ENCODE results near the gene MEIS1. TPM values are rescaled to one million over a fixed set of nuclear protein-coding genes. Genes with fewer than 3 reads are reported as not detected.

MEIS1 gene
- total and polyA plus RNA-seq, 2 experiments from 2014 or later = 0.16 to 0.28 TPM

- Mint-ChIP-seq H3K4me1 (peaks cover 35% of the 10 kb centered on the region), H3K27me3 (ENCODE audit: insufficient read depth, low read depth, poor library complexity) (peaks cover 69% of the 10 kb centered on the region), H3K27ac (no peak overlapping the region), H3K4me3 (peak overlapping the region; percentile 83), H3K36me3 (ENCODE audit: low read depth) (no peaks in the 10 kb centered on the region), H3K9me3 (no peaks in the 10 kb centered on the region)
- H3K79me2 ChIP-seq (replicated peaks; ENCODE audit: insufficient read depth) = no peaks in the 10 kb centered on the region
- DNase-seq (ENCODE audit: low spot score) (peak; percentile 55), ATAC-seq (peak; percentile 71)
- peak overlapping the region; percentile 90 for H3K4me2 ChIP-seq
- no peaks in the 10 kb centered on the region for H3K9me2 ChIP-seq (ENCODE audit: insufficient read depth)
- peaks cover 100% of the 10 kb centered on the region for H3K27me3 ChIP-seq (ENCODE audit: insufficient read depth)
- H4K20me1 ChIP-seq (replicated peaks; ENCODE audit: insufficient read depth) = peaks cover 3% of the 10 kb centered on the region; the same call in 1 of the 2 replicates
- H3K27ac ChIP-seq (ENCODE audit: low read depth) = no peak overlapping the region
- H3K4me1 ChIP-seq (ENCODE audit: insufficient read depth) = peaks cover 23% of the 10 kb centered on the region
- TF ChIP-seq JUNB (IDR thresholded peaks at IDR 0.05; ENCODE audit: unreplicated experiment) (no peak), REST (IDR thresholded peaks at IDR 0.05; ENCODE audit: unreplicated experiment) (no peak), CTCF (conservative IDR thresholded peaks at IDR 0.05; ENCODE audit: low read depth in 2 of 2) (no peak), EZH2 (IDR thresholded peaks at IDR 0.05; ENCODE audit: low read depth, unreplicated experiment) (peak; percentile 65)
- H2AFZ ChIP-seq = peak overlapping the region; percentile 93
- peaks cover 11% of the 10 kb centered on the region for H3F3A ChIP-seq (replicated peaks; ENCODE audit: low read depth)
- peak overlapping the region; percentile 68 for H3K4me3 ChIP-seq
- no peaks in the 10 kb centered on the region for H3K36me3 ChIP-seq (ENCODE audit: insufficient read depth)
Measured at GRCh38 chr2:66426244-66427111, 8.4 kb upstream of the MEIS1 start.

- no peaks in the 10 kb centered on the region for H3K9me2 ChIP-seq (ENCODE audit: insufficient read depth)
- no peak overlapping the region for H2AFZ ChIP-seq
- H3K4me3 ChIP-seq = peak overlapping the region; percentile 68
- peaks cover 11% of the 10 kb centered on the region for H3F3A ChIP-seq (replicated peaks; ENCODE audit: low read depth)
- H3K4me2 ChIP-seq = peak overlapping the region; percentile 90
- H3K36me3 Mint-ChIP-seq (ENCODE audit: low read depth) = no peaks in the 10 kb centered on the region; the same call in 2 of the 3 replicates
- no peaks in the 10 kb centered on the region for H3K9me3 Mint-ChIP-seq
- H4K20me1 ChIP-seq (replicated peaks; ENCODE audit: insufficient read depth) = peaks cover 3% of the 10 kb centered on the region; the same call in 1 of the 2 replicates
- H3K4me1 Mint-ChIP-seq = peaks cover 39% of the 10 kb centered on the region
- DNase-seq (ENCODE audit: low spot score) (peak; percentile 42), ATAC-seq (no peak)
- H3K36me3 ChIP-seq (ENCODE audit: insufficient read depth) = no peaks in the 10 kb centered on the region
- H3K4me1 ChIP-seq (ENCODE audit: insufficient read depth) = peaks cover 24% of the 10 kb centered on the region
- H3K27me3 ChIP-seq (ENCODE audit: insufficient read depth) = peaks cover 100% of the 10 kb centered on the region
- no peaks in the 10 kb centered on the region for H3K79me2 ChIP-seq (replicated peaks; ENCODE audit: insufficient read depth)
- peaks cover 78% of the 10 kb centered on the region for H3K27me3 Mint-ChIP-seq (ENCODE audit: insufficient read depth, low read depth, poor library complexity)
- peak overlapping the region; percentile 83 for H3K4me3 Mint-ChIP-seq
- H3K27ac Mint-ChIP-seq = no peak overlapping the region
- no peak overlapping the region for H3K27ac ChIP-seq (ENCODE audit: low read depth)
- TF ChIP-seq CREB1 (CRISPR knock-in tag; IDR thresholded peaks at IDR 0.05; ENCODE audit: low read depth) (no peak), ZNF462 (CRISPR knock-in tag; IDR thresholded peaks at IDR 0.05) (no peak)
Measured at GRCh38 chr2:66427300-66427699, 7.6 kb upstream of the MEIS1 start.
